Naive B cell (primary cell): Measurements from ENCODE around the gene LYZL1. TPM values are rescaled to one million over a fixed set of nuclear protein-coding genes. Genes with fewer than 3 reads are reported as not detected.
"Not testable (repeated sequence)": the region's sequence is repeated elsewhere in the genome, so short reads cannot be mapped to it uniquely, and the experiment has no call there.

Experiments
- ATAC-seq, 2 donors: fragments of 150-1000 bp; cut with Tn5 transposase; 2 replicates each; pipeline ENCODE4 v1.10.0; 2021; ENCODE audit warnings: low read depth in 2 of 2, mild to moderate bottlenecking in 2 of 2, moderate library complexity in 2 of 2
- DNase-seq: peaks from one replicate; pipeline ENCODE4 v3.0.0; 2022
- H3K27ac Mint-ChIP-seq, 6 donors: one replicate each; pipeline ENCODE4 v1.8.0; 2020 to 2022; ENCODE audit warnings: mild to moderate bottlenecking in 6 of 6, mixed read lengths in 6 of 6, moderate library complexity in 5 of 6, inconsistent platforms in 2 of 6
- H3K27me3 Mint-ChIP-seq, 3 donors: one replicate each; pipeline ENCODE4 v1.8.0; 2021 to 2022; ENCODE audit warnings: mixed read lengths in 3 of 3, mild to moderate bottlenecking in 1 of 3
- H3K36me3 Mint-ChIP-seq, 2 donors: one replicate each; pipeline ENCODE4 v1.8.0; 2020 to 2022; ENCODE audit warnings: mixed read lengths in 2 of 2, inconsistent platforms in 1 of 2, mild to moderate bottlenecking in 1 of 2
- H3K4me1 Mint-ChIP-seq, 3 donors: one replicate each; pipeline ENCODE4 v1.8.0; 2020 to 2022; ENCODE audit warnings: mixed read lengths in 3 of 3, inconsistent platforms in 1 of 3, mild to moderate bottlenecking in 1 of 3, moderate library complexity in 1 of 3
- H3K4me3 Mint-ChIP-seq, 8 donors: one replicate each; pipeline ENCODE4 v1.8.0; 2020 to 2022; ENCODE audit warnings: mild to moderate bottlenecking in 8 of 8, mixed read lengths in 8 of 8, moderate library complexity in 8 of 8, inconsistent platforms in 2 of 8
- H3K9me3 Mint-ChIP-seq, 7 donors: one replicate each; pipeline ENCODE4 v1.8.0; 2020 to 2022; ENCODE audit warnings: mixed read lengths in 7 of 7, mild to moderate bottlenecking in 5 of 7, inconsistent platforms in 2 of 7, moderate library complexity in 1 of 7
- polyA plus RNA-seq, 6 donors: library from polyadenylated mRNA; unstranded; fragments of 300-500 nt; fragmentation: Illumina TruSeq; gene quantifications; one replicate each; pipeline ENCODE4 v1.2.3, GENCODE V29; 2021; ENCODE audit warnings: low read depth in 6 of 6

LYZL1 gene
- polyA plus RNA-seq, 6 donors from 2014 or later, result not detected

DNA sequence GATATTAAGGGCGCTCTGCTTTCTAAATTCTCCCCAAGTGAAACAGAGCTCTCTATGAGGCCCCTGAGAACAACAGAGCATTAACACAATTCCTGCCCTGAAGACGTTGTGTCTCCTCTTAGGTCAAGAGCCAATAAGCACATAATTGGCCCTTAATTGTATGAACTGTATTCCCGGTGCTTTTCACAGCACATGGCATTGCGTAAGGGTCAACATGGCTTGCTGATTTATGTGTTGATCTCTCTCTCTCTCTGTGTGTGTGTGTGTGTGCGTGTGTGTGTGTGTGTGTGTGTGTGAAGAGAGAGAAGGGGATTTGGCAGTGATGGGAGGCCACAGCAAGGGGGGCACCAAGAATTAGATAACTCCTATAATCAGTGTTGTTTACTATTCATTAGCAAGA is 40.5 kb downstream of the LYZL1 start:
- DNase-seq, result no peak
- Mint-ChIP-seq H3K4me3 (no peak overlapping the region), H3K36me3 (no peaks in the 10 kb centered on the region), H3K27me3 (peaks cover 2 to 17% (median 10%) of the 10 kb centered on the region in 3 donors), H3K9me3 (no peaks in the 10 kb centered on the region), H3K4me1 (no peaks in the 10 kb centered on the region), H3K27ac (no peak overlapping the region)
- no peak for ATAC-seq

DNA sequence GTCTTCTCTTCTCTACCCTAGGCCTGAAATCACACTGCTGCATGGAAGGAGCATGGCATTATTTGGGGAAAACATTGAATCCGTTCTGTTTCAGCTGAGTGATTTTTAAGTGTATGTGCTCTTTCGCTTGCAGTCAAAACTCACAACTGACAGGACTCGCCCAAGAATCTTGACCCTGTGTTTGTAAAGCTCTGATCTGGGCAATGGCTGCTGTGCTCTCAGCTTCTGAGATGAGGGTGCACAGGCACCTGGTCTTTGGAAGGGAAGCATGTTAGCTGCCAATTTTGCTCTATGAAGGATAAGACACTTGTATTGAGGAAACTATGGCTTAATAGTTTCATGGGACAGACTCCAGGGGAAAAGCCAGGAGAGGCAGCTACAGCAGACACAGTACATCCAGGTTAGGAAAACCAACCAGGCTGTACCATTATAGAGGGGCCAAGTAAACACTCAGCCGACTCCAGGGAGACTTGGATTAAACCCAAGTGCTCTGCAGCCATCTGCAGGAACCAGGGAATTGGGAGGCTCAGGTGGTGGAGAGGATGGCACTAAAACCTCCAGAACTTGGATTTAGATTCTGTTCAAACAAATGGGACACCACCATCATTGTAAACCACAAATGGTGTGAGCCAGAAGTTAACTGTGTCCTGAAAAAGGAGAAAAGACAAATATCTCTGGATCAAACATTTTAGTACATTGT is 43.3 kb downstream of the LYZL1 start:
- peaks cover 0 to 9% (median 3%) of the 10 kb centered on the region in 7 donors for H3K9me3 Mint-ChIP-seq
- peaks cover 0 to 17% (median 15%) of the 10 kb centered on the region in 3 donors for H3K27me3 Mint-ChIP-seq
- no peak overlapping the region for H3K4me3 Mint-ChIP-seq
- no peaks in the 10 kb centered on the region for H3K4me1 Mint-ChIP-seq
- H3K27ac Mint-ChIP-seq, result no peak overlapping the region
- ATAC-seq (no peak), DNase-seq (no peak)
- H3K36me3 Mint-ChIP-seq, result no peaks in the 10 kb centered on the region

DNA sequence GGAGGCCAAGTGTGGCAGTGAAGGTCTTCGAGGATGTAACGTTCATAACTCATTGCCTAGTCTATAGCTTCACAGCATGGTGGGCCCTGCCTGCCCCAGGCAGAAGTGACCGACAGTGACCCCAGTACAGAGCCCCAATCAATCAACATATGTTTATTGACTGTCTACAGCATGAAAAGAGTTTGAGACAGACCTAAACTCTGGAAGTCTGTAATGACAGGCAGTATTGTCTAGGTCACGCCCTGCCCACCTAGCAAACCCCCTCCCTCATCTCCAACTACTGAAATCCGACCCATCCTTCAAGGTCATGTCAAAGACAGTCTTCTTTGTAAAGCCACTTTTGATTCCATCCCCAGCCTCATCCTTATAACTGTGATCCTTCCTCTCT is 43.9 kb downstream of the LYZL1 start:
- H3K4me3 Mint-ChIP-seq, result no peak overlapping the region
- ATAC-seq (no peak), DNase-seq (no peak)
- peaks cover 0 to 17% (median 15%) of the 10 kb centered on the region in 3 donors for H3K27me3 Mint-ChIP-seq
- H3K9me3 Mint-ChIP-seq, result peaks cover 0 to 10% (median 3%) of the 10 kb centered on the region in 7 donors
- H3K4me1 Mint-ChIP-seq, result no peaks in the 10 kb centered on the region
- H3K36me3 Mint-ChIP-seq, result no peaks in the 10 kb centered on the region
- no peak overlapping the region for H3K27ac Mint-ChIP-seq

DNA sequence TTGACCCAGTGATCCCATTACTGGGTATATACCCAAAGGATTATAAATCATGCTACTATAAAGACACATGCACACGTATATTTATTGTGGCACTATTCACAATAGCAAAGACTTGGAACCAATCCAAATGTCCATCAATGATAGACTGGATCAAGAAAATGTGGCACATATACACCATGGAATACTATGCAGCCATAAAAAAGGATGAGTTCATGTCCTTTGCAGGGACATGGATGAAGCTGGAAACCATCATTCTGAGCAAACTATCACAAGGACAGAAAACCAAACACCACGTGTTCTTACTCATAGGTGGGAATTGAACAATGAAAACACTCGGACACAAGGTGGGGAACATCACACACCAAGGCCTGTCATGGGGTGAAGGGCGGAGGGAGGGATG is 48.7 kb downstream of the LYZL1 start:
- not testable (repeated sequence) for H3K27ac Mint-ChIP-seq, DNase-seq, H3K4me3 Mint-ChIP-seq, H3K36me3 Mint-ChIP-seq, ATAC-seq, H3K4me1 Mint-ChIP-seq
- Mint-ChIP-seq H3K27me3 (peaks cover 0 to 13% (median 7%) of the 10 kb centered on the region in 3 donors), H3K9me3 (peaks cover 1 to 15% (median 8%) of the 10 kb centered on the region in 7 donors)

DNA sequence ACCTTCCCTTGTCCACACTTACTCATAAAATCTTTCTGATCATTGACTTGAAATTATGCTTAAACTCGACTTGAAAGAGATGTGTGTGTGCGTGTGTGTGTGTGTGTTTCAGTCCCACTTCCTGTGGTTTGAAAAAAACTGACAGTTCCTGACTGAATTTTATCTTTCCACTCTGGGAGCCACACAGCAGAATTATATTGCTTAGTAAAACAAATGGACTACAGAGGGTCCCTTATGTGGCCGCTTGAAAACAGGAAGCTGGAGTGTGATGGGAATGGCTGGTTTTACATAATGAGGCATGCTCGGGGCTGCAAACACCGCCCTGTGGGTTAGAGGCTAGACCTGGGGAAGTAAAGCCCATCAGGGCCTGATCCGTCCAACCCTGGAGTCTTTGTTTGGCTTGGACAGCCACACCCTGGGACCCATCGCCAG is 54.8 kb downstream of the LYZL1 start:
- DNase-seq (no peak), ATAC-seq (no peak)
- no peak overlapping the region for H3K27ac Mint-ChIP-seq
- no peaks in the 10 kb centered on the region for H3K36me3 Mint-ChIP-seq
- peaks cover 0 to 23% (median 13%) of the 10 kb centered on the region in 3 donors for H3K27me3 Mint-ChIP-seq
- H3K9me3 Mint-ChIP-seq, result peaks cover 0 to 15% (median 6%) of the 10 kb centered on the region in 7 donors
- no peaks in the 10 kb centered on the region for H3K4me1 Mint-ChIP-seq
- no peak overlapping the region for H3K4me3 Mint-ChIP-seq

GRCh38 chr10:29344073-29344820 is 55.4 kb downstream of the LYZL1 start:
- Mint-ChIP-seq H3K27me3 (peaks cover 0 to 23% (median 13%) of the 10 kb centered on the region in 3 donors), H3K9me3 (peaks cover 0 to 15% (median 6%) of the 10 kb centered on the region in 7 donors), H3K4me3 (no peak overlapping the region), H3K4me1 (no peaks in the 10 kb centered on the region), H3K27ac (no peak overlapping the region), H3K36me3 (no peaks in the 10 kb centered on the region)
- no peak for DNase-seq
- ATAC-seq, result no peak

DNA sequence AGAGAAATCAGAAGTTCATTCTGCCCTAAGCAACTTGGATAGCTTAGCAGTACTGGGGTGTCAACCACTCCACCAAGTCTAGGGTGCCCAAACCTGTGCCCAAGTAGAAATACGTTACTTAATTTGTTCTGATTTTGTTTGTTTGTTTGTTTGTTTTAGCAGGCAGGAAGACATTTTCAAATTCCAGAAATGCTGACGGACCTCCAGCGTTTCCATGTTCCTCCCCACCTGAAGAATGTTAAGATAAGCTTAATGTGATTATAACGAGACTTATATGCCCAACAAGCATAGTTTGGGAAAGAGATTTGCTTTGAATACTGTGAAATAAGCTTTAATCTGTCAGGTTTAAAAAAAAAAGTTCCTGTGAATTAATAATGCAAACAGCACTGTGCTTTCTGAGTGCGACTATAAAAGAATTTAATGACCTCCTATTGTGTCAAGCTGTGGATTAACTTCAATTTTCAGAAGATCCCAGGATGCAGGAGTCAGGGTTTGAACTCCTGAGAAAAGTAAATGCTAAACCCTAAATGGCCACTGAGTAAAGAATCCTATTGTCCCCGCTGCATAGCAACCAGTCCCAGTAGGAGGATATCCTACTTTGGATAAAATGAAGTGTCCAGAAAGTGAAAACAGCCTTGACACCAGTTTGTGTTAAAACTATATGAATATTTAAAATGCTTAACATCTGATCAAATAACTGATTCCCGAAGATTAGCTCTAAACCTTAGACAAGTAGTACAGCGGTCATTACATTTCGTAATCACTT is 56.5 kb downstream of the LYZL1 start:
- ATAC-seq, result no peak

DNA sequence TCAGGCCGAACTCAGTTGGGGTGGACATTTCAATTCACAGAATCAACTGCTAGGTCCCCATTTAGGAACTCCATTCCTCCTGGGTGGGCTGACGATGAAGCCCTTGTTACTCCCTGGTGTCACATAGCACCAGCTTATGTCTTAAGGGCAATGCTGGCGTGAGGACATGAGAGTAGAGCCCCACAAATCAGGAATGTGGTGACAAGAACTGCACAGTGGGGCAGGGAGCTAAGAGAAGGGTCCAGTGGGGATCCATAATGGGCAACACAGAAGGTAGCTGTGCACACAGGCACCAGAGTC is 57.0 kb downstream of the LYZL1 start:
- Mint-ChIP-seq H3K4me3 (no peak overlapping the region), H3K9me3 (peaks cover 0 to 15% (median 7%) of the 10 kb centered on the region in 7 donors), H3K36me3 (no peaks in the 10 kb centered on the region), H3K27me3 (peaks cover 0 to 23% (median 5%) of the 10 kb centered on the region in 3 donors), H3K4me1 (no peaks in the 10 kb centered on the region), H3K27ac (no peak overlapping the region)
- ATAC-seq (no peak), DNase-seq (no peak)

More for the DNA sequence above, 56.5 kb downstream of the LYZL1 start:
- H3K27ac Mint-ChIP-seq, result no peak overlapping the region
- H3K36me3 Mint-ChIP-seq, result no peaks in the 10 kb centered on the region
- H3K4me3 Mint-ChIP-seq, result no peak overlapping the region
- no peaks in the 10 kb centered on the region for H3K4me1 Mint-ChIP-seq
- peaks cover 0 to 25% (median 7%) of the 10 kb centered on the region in 3 donors for H3K27me3 Mint-ChIP-seq
- no peak for DNase-seq
- H3K9me3 Mint-ChIP-seq, result peaks cover 0 to 15% (median 8%) of the 10 kb centered on the region in 7 donors

DNA sequence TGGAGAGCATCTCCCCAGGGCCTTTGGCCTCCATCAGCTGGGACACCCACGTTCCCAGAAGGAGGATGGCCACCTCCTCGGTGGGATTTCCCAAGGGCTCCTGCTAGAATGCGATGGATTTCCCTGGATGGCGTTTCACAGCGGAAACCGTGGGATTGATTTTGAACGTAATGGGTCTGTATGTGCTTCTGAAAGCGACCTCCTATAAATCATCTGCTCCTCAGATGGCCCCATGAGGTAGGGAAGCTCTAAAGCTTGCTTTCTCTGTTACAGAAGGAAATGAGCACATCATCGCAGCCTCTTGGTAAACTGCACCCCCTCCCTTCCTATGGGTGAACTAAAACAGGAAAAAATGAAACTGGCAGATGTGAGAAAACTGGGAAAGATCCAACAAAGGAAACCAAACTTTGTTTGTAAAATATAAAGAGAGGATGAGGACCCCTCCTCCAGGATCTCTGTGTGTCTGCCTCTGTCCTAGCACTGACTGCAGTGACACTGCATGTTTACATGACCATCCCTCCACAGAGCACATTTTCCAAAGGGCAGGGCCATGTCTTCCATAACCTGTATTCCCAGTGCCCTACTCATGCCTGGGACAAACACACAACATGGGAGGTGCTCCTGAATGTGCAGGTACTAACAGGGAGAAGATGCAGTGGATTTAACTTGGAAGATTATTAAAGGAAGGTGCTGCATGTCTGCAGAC is 57.6 kb downstream of the LYZL1 start:
- no peak for ATAC-seq
- Mint-ChIP-seq H3K4me3 (no peak overlapping the region), H3K9me3 (peaks cover 0 to 15% (median 7%) of the 10 kb centered on the region in 7 donors), H3K36me3 (no peaks in the 10 kb centered on the region), H3K27ac (no peak overlapping the region), H3K4me1 (no peaks in the 10 kb centered on the region), H3K27me3 (peaks cover 0 to 23% (median 5%) of the 10 kb centered on the region in 3 donors)
- DNase-seq, result no peak

GRCh38 chr10:29348836-29349235 is 60.0 kb downstream of the LYZL1 start:
- Mint-ChIP-seq H3K36me3 (no peaks in the 10 kb centered on the region), H3K27me3 (peaks cover 0 to 9% (median 5%) of the 10 kb centered on the region in 3 donors), H3K27ac (no peak overlapping the region), H3K4me1 (no peaks in the 10 kb centered on the region), H3K9me3 (peaks cover 0 to 4% (median 0%) of the 10 kb centered on the region in 7 donors), H3K4me3 (no peak overlapping the region)
- DNase-seq (no peak), ATAC-seq (no peak)

GRCh38 chr10:29353305-29353704 is 64.4 kb downstream of the LYZL1 start:
- H3K4me3 Mint-ChIP-seq, result no peak overlapping the region
- peaks cover 0 to 4% (median 0%) of the 10 kb centered on the region in 7 donors for H3K9me3 Mint-ChIP-seq
- ATAC-seq (no peak), DNase-seq (no peak)
- peaks cover 0 to 7% (median 0%) of the 10 kb centered on the region in 3 donors for H3K27me3 Mint-ChIP-seq
- H3K36me3 Mint-ChIP-seq, result no peaks in the 10 kb centered on the region
- H3K4me1 Mint-ChIP-seq, result no peaks in the 10 kb centered on the region
- H3K27ac Mint-ChIP-seq, result no peak overlapping the region

GRCh38 chr10:29353887-29354561 is 65.2 kb downstream of the LYZL1 start:
- DNase-seq (no peak), ATAC-seq (no peak)
- Mint-ChIP-seq H3K4me1 (no peaks in the 10 kb centered on the region), H3K27me3 (peaks cover 0 to 7% (median 0%) of the 10 kb centered on the region in 3 donors), H3K4me3 (no peak overlapping the region), H3K9me3 (peaks cover 0 to 4% (median 0%) of the 10 kb centered on the region in 7 donors), H3K27ac (no peak overlapping the region), H3K36me3 (no peaks in the 10 kb centered on the region)
